Type B pancreatic cell (in vitro differentiated cells): ENCODE results near the gene JAKMIP1. TPM values are rescaled to one million over a fixed set of nuclear protein-coding genes. Genes with fewer than 3 reads are reported as not detected.
A peak's percentile ranks its signal among the peaks of the same experiment; 100 is the strongest.

Source experiments
- DNase-seq: peaks from one replicate; pipeline ENCODE4 v3.0.0; 2021; ENCODE audit warnings: mixed read lengths; ENCODE audit not compliant: unreplicated experiment; ENCODE audit errors: extremely low spot score
- H3K27ac Mint-ChIP-seq: 2 replicates; pipeline ENCODE4 v1.8.0; 2021; ENCODE audit warnings: mild to moderate bottlenecking, mixed read lengths
- H3K27me3 Mint-ChIP-seq: 2 replicates; pipeline ENCODE4 v1.8.0; 2021; ENCODE audit warnings: mixed read lengths
- H3K36me3 Mint-ChIP-seq: 2 replicates; pipeline ENCODE4 v1.8.0; 2021; ENCODE audit warnings: mixed read lengths
- H3K4me1 Mint-ChIP-seq: one replicate; pipeline ENCODE4 v1.8.0; 2021; ENCODE audit warnings: mixed read lengths; ENCODE audit not compliant: unreplicated experiment
- H3K4me3 Mint-ChIP-seq: 2 replicates; pipeline ENCODE4 v1.8.0; 2021; ENCODE audit warnings: mild to moderate bottlenecking, mixed read lengths
- H3K9me3 Mint-ChIP-seq: 2 replicates; pipeline ENCODE4 v1.8.0; 2021; ENCODE audit warnings: mixed read lengths
- CTCF ChIP-seq: fragments of 200-600 bp; sonication (generic); conservative IDR thresholded peaks from 2 replicates; pipeline ENCODE4 v1.5.0; 2021; ENCODE audit warnings: antibody characterized with exemption, mild to moderate bottlenecking
- total RNA-seq: library from RNA; stranded (reverse); gene quantifications from 2 replicates; pipeline ENCODE4 v1.2.1, GENCODE V29; 2021; ENCODE audit warnings: low replicate concordance

JAKMIP1 gene
- total RNA-seq, 1 donor from 2014 or later: 0.89 TPM

- TF ChIP-seq CTCF: no peak
- H3K4me3 Mint-ChIP-seq: no peak overlapping the region
- H3K27me3 Mint-ChIP-seq: peaks cover 48% of the 10 kb centered on the region
- no peak overlapping the region for H3K27ac Mint-ChIP-seq
- H3K4me1 Mint-ChIP-seq: no peaks in the 10 kb centered on the region
- H3K9me3 Mint-ChIP-seq: no peaks in the 10 kb centered on the region
- no peak for DNase-seq
- no peaks in the 10 kb centered on the region for H3K36me3 Mint-ChIP-seq
Measured at GRCh38 chr4:6044276-6044675, 156.1 kb downstream of the JAKMIP1 start.

- no peak for DNase-seq
- Mint-ChIP-seq H3K36me3 (no peaks in the 10 kb centered on the region), H3K27ac (no peak overlapping the region), H3K4me1 (no peaks in the 10 kb centered on the region), H3K4me3 (no peak overlapping the region), H3K27me3 (peaks cover 49% of the 10 kb centered on the region), H3K9me3 (no peaks in the 10 kb centered on the region)
- TF ChIP-seq CTCF: no peak
Measured at GRCh38 chr4:6043843-6044242, 156.5 kb downstream of the JAKMIP1 start.

- H3K36me3 Mint-ChIP-seq: no peaks in the 10 kb centered on the region
- no peaks in the 10 kb centered on the region for H3K9me3 Mint-ChIP-seq
- H3K4me3 Mint-ChIP-seq: no peak overlapping the region
- no peak for TF ChIP-seq CTCF
- H3K4me1 Mint-ChIP-seq: no peaks in the 10 kb centered on the region
- no peak for DNase-seq
- peaks cover 45% of the 10 kb centered on the region for H3K27me3 Mint-ChIP-seq
- no peak overlapping the region for H3K27ac Mint-ChIP-seq
Measured at GRCh38 chr4:6043188-6043587, 157.2 kb downstream of the JAKMIP1 start.

GRCh38 chr4:6042293-6043063 lies 157.9 kb downstream of the JAKMIP1 start:
- Mint-ChIP-seq H3K36me3 (no peaks in the 10 kb centered on the region), H3K4me3 (no peak overlapping the region), H3K4me1 (no peaks in the 10 kb centered on the region), H3K27ac (no peak overlapping the region), H3K9me3 (no peaks in the 10 kb centered on the region), H3K27me3 (peaks cover 38% of the 10 kb centered on the region)
- no peak for DNase-seq
- TF ChIP-seq CTCF: no peak

GRCh38 chr4:6041800-6042199 lies 158.5 kb downstream of the JAKMIP1 start:
- peak; percentile 32 for TF ChIP-seq CTCF
- Mint-ChIP-seq H3K36me3 (no peaks in the 10 kb centered on the region), H3K27me3 (peaks cover 38% of the 10 kb centered on the region), H3K9me3 (no peaks in the 10 kb centered on the region), H3K27ac (no peak overlapping the region), H3K4me1 (no peaks in the 10 kb centered on the region), H3K4me3 (no peak overlapping the region)
- DNase-seq: no peak

- no peak for DNase-seq
- H3K27ac Mint-ChIP-seq: no peak overlapping the region
- peaks cover 32% of the 10 kb centered on the region for H3K27me3 Mint-ChIP-seq
Measured at GRCh38 chr4:6038711-6039110, 161.6 kb downstream of the JAKMIP1 start.

More at GRCh38 chr4:6038711-6039110, 161.6 kb downstream of the JAKMIP1 start:
- no peaks in the 10 kb centered on the region for H3K36me3 Mint-ChIP-seq
- H3K4me3 Mint-ChIP-seq: no peak overlapping the region
- no peaks in the 10 kb centered on the region for H3K4me1 Mint-ChIP-seq
- H3K9me3 Mint-ChIP-seq: no peaks in the 10 kb centered on the region
- no peak for TF ChIP-seq CTCF
